T-helper 22 cell (primary cell): ENCODE measurements around the gene MSH4.
"Not testable (repeated sequence)": the region's sequence is repeated elsewhere in the genome, so short reads cannot be mapped to it uniquely, and the experiment has no call there.

ENCODE experiments used
- DNase-seq: peaks from one replicate; pipeline ENCODE4 v3.0.0-alpha.2; 2020; ENCODE audit warnings: low read depth

MSH4 gene

DNA sequence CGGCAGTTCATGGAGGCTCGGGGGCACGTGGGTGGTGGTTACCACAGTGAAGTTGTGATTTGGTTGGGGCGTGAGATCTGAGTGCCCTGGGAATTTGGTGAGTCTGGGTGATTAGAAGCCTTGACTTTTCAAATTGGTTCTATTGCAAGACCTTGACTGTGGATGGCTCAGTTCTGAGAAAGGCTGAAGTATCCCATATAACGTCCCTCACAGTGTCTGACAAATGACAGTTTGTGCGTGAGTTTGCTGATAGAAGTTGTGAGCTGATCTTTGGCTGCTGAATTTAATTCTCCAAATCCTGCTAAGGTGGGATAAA lies 549 bp downstream of the MSH4 start:
- DNase-seq: no peak

GRCh38 chr1:75797606-75798216 lies 1.0 kb downstream of the MSH4 start:
- no peak for DNase-seq

GRCh38 chr1:75801480-75801879 lies 4.8 kb downstream of the MSH4 start:
- DNase-seq: not testable (repeated sequence)

DNA sequence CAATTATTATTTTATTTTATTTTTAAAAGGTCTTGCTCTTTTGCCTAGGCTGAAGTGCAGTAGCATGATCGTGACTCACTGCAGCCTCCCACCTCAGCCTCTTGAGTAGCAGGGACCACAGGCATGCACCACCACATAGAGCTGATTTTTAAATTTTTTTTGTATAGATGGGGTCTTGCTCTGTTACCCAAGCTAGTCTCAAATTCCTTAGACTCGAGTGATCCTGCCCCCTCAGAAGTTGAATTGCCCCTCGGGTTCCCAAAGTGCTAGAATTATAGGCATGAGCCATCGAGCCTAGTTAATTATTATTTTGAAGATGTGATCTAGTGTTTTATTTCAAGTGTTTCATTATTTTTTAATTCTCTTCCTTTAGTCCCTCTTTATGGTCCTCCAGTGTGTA lies 12.2 kb downstream of the MSH4 start:
- DNase-seq: no peak

GRCh38 chr1:75810113-75810512 lies 13.4 kb downstream of the MSH4 start:
- not testable (repeated sequence) for DNase-seq

- DNase-seq: no peak
Measured at GRCh38 chr1:75811211-75811981, 14.7 kb downstream of the MSH4 start.

GRCh38 chr1:75812065-75812464 lies 15.4 kb downstream of the MSH4 start:
- DNase-seq: no peak

DNA sequence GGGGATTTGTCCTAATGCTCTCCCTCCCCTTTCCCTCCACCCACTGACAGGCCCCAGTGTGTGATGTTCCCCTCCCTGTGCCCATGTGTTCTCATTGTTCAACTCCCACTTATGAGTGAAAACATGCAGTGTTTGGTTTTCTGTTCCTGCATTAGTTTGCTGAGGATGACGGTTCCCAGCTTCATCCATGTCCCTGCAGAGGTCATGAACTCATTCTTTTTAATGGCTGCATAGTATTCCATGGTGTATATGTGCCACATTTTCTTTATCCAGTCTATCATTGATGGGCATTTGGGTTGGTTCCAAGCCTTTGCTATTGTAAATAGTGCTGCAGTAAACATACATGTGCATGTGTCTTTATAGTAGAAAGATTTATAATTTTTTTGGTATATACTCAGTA lies 26.9 kb downstream of the MSH4 start:
- DNase-seq: not testable (repeated sequence)

DNA sequence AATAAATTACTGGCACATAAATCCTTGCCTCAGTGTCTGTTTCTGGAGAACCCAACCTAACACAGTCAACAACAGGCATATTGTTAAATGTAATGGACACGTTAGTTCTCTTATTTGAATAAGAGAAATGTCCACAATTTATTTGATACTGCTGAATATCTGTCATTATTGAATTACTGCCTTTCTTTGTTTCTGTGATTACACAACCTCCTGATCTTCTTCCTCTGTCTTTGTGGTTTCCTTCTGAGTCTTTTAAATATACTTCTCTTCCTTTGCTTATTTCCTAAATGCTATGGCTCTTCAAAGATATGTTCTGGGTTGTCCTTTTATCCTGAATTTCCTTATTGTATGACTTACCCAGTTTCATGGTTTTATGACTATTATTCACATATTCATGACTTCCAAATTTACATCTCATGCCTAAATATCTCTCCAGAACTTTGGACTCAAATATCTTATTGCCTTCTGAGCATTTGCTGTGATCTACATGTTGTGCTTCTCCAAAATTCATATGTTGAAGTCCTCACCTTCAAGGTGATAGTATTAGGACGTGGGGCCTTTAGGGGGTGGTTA lies 39.9 kb downstream of the MSH4 start:
- DNase-seq: no peak

DNA sequence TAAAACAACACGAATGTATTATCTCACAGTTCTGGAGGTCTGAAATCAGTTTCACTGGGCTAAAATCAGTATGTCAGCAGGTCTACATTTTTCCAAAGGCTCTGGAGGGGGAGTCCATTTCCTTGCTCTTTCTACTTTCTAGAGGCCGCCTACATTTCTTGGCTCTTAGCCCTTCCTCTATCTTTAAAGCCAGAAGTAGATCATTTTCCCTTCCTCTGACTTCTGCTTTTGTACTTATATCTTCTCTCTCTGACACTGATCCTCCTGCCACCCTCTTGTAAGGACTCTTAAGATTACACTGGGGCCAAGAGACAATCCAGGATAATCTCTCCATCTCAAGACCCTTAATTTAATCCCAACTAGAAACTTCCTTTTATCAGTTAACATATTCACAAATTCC lies 41.4 kb downstream of the MSH4 start:
- no peak for DNase-seq

DNA sequence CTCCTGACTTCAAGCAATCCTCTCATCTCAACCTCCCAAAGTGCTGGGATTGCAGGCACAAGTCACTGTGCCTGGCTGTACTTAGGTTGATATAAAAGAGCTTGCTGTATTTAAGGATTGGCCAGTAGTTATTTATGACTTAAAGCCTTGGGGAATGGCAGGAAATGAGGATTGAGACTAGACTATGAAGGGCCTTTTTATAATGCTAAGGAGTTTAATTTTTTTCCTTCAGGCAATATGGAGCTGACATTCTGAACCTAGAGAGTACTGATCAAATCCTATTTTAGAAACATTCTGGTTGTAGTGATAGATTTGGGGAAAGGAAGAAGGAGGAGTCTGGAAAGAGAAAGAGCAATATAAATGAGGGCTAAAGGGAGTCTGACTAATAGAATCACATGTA lies 44.7 kb downstream of the MSH4 start:
- DNase-seq: no peak

GRCh38 chr1:75845576-75845975 lies 48.9 kb downstream of the MSH4 start:
- no peak for DNase-seq

DNA sequence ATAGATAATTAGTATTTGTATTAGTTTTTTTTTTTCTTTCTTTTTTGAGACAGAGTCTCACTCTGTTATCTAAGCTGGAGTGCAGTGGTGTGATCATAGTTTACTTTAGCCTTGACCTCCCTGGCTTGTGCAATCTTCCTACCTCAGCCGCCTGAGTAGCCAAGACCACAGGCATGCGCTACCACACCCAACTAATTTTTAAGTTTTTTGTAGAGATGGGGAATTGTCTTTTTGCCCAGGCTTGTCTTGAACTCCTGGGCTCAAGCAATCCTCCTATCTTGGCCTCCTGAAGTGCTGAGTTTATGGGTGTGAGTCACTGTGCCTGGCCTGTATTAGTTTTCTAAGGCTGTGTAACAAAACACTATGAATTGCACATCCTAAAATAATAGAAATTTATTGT lies 58.3 kb downstream of the MSH4 start:
- no peak for DNase-seq

- no peak for DNase-seq
Measured at GRCh38 chr1:75855734-75856133, 59.1 kb downstream of the MSH4 start.

DNA sequence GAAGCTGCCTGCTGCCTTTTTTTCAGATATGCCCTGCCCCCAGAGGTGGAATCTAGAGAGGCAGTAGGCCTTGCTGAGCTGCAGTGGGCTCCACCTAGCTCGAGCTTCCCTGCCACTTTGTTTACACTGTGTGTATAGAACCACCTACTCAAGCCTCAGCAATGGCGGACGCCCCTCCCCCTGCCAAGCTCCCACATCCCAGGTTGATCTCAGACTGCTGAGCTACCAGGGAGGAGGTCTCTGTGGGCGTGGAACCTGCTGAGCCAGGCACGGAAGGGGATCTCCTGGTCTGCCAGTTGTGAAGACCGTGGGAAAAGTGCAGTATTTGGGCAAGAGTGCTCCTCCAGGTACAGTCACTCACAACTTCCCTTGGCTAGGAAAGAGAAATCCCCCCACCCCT lies 65.1 kb downstream of the MSH4 start:
- DNase-seq: no peak

GRCh38 chr1:75870951-75871350 lies 74.3 kb downstream of the MSH4 start:
- no peak for DNase-seq

DNA sequence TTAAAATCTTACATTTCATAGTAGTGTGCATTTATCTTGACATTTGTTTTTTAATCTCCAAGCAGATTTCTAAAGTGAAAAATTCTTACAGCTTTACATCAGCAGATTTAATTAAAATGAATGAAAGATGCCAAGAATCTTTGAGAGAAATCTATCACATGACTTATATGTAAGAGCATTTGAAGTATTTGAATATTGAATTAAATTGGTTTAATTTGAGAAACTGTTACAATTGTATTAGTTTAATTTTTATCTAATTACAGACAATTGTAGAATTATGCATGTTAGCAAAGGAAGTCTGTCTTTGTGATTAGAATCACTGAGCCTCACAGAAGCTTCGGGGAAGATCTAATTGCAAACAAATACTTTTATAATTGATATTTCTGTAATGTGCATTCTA lies 83.3 kb downstream of the MSH4 start:
- DNase-seq: no peak

GRCh38 chr1:75884437-75884836 lies 87.8 kb downstream of the MSH4 start:
- DNase-seq: no peak

- no peak for DNase-seq
Measured at GRCh38 chr1:75901371-75901770, 104.7 kb downstream of the MSH4 start.

DNA sequence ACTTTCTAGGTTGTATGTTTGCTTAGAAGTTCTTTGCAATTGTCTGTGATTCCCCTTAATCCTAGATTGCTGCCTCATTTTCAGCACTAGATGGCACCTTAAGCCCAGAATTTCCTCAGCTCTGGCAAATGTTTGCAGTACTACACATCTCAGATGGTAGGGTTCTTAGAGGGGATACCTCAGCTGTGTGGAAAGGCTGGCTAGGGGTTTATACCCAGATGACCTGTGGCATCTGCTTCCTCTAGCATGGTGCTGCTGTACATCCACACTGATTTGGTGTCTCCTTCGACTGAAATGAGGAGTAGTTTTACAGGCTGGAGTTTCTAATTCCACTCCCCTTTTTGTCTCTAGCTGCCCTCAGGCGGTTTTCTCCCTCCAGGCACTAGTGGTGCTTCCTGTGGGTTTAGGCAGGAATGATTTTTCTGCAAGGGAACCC lies 112.1 kb downstream of the MSH4 start:
- no peak for DNase-seq

- DNase-seq: no peak
Measured at GRCh38 chr1:75916834-75917233, 120.2 kb downstream of the MSH4 start.

DNA sequence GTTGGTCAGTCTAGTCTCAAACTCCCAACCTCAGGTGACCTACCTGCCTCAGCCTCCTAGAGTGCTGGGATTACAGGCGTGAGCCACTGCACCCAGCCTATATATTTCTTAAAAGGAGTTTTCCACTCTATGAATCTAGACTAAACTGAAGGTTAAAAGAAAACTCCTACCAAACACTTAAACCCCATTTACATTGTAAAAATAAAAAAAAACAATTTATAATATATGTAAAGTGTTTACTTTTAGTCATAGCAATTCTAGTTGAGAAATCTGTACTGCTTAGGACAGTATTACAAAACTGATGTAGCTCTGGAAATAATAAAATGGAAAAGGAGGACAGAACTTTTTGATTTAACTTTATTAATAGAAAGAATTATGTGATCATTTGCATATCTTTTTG lies 126.0 kb downstream of the MSH4 start:
- DNase-seq: no peak

DNA sequence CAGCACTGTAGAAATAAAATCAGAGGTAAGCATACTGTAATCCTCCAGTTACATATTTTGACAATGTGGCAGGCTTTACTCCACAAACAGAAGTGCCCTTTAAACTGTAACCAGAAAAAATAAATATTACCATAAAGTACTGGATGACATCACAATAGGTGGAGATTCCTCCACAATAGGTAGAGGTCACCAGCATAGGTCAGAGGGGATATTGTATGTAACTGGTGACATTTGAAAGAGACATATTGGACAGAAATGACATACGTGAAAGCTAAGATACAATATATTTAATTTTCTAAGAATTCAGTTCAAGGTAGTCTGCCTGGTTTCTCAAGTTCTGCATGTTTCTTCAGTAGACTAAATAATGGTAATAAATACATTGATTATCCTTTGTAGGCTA lies 135.6 kb downstream of the MSH4 start, which contains the start of gene ASB17:
Gene ASB17, minus strand, starts transcription at position 101 of the 400 bp plus-strand sequence. CDS start 113 bp downstream, outside the sequence.
- no peak for DNase-seq

- no peak for DNase-seq
Measured at GRCh38 chr1:75937034-75937433, 140.4 kb downstream of the MSH4 start.
